T-helper 1 cell treated with Interleukin-12 subunit alpha and Interleukin-12 subunit beta and Interleukin-4 antibody, amounts not matched to agents 30 μg/mL and 1 μg/mL, for 36 hours (primary cell): ENCODE measurements around the gene RYR3.
"Not testable (repeated sequence)": the region's sequence is repeated elsewhere in the genome, so short reads cannot be mapped to it uniquely, and the experiment has no call there.

Experiments
- H3K27ac Mint-ChIP-seq: one replicate; pipeline ENCODE4 v1.8.0; 2021; ENCODE audit warnings: mild to moderate bottlenecking, mixed read lengths
- H3K27me3 Mint-ChIP-seq: one replicate; pipeline ENCODE4 v1.8.0; 2021; ENCODE audit warnings: low read depth, mixed read lengths
- H3K36me3 Mint-ChIP-seq: one replicate; pipeline ENCODE4 v1.8.0; 2021; ENCODE audit warnings: low read depth, mixed read lengths
- H3K4me1 Mint-ChIP-seq: one replicate; pipeline ENCODE4 v1.8.0; 2021; ENCODE audit warnings: low read depth, mixed read lengths
- H3K4me3 Mint-ChIP-seq: one replicate; pipeline ENCODE4 v1.8.0; 2021; ENCODE audit warnings: mild to moderate bottlenecking, moderate library complexity, mixed read lengths
- H3K9me3 Mint-ChIP-seq: one replicate; pipeline ENCODE4 v1.8.0; 2021; ENCODE audit warnings: mixed read lengths

Gene RYR3

DNA sequence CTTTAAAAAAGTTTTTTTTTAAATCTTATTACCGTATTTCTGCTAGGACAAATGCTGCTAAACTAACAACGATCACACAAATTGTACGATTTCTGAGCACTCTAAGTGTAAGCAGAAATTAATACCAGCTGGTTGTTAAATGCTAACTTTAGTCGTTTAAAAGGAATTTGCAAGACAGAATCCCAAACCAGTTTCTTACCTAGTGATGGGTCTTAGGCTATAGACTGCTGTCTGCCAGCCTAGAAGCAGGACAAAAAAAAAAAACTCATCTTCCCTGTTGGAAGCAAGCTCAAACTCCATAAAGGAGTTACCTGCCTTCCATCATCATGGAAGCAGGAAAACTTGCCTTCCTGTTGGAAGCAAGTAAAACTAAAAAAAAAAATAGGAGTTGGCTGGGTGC is 287.6 kb downstream of the RYR3 start:
- not testable (repeated sequence) for H3K27me3 Mint-ChIP-seq, H3K4me1 Mint-ChIP-seq, H3K36me3 Mint-ChIP-seq, H3K9me3 Mint-ChIP-seq, H3K4me3 Mint-ChIP-seq, H3K27ac Mint-ChIP-seq

DNA sequence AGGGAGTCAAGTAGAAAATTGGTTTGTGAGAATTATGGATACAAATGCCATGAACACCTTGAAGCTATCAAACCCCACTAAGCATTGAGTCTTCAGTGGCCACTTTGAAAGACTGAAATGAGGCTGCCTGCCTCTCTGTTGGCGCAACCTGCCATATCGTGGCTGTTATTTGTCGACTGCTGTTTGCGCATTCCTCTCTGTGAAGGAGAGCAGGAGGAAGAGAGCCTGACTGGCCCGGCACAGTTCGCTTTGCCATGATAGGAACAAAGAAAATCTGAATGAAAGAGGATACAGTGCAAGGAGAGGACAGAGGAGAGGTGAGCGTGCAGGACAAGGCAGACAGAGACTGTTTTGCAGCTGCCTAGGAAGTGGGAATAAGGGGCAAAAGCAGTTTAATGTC is 289.4 kb downstream of the RYR3 start:
- no peaks in the 10 kb centered on the region for H3K27me3 Mint-ChIP-seq
- H3K4me3 Mint-ChIP-seq = no peak overlapping the region
- no peaks in the 10 kb centered on the region for H3K36me3 Mint-ChIP-seq
- no peak overlapping the region for H3K27ac Mint-ChIP-seq
- no peaks in the 10 kb centered on the region for H3K9me3 Mint-ChIP-seq
- no peaks in the 10 kb centered on the region for H3K4me1 Mint-ChIP-seq

DNA sequence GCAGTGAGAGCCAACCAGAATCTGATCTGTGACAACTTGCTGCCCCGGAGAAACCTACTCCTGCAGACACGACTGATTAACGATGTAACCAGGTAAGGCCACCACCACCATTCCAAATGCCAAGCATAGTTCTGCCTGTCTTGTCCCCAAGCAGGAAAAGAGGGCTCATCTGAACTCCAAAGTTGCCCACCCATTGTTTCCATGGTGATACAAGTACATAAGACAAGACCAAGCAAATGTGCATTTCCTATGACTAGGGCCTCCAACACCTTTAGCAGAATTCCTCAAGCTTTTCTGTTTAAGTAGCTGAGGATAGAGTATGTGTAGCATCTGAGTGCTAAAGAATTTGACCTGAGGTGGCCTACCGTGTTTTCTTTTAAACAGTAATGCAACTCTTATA is 290.7 kb downstream of the RYR3 start:
- H3K9me3 Mint-ChIP-seq = no peaks in the 10 kb centered on the region
- H3K36me3 Mint-ChIP-seq = no peaks in the 10 kb centered on the region
- H3K27ac Mint-ChIP-seq = no peak overlapping the region
- H3K27me3 Mint-ChIP-seq = no peaks in the 10 kb centered on the region
- no peaks in the 10 kb centered on the region for H3K4me1 Mint-ChIP-seq
- H3K4me3 Mint-ChIP-seq = no peak overlapping the region

DNA sequence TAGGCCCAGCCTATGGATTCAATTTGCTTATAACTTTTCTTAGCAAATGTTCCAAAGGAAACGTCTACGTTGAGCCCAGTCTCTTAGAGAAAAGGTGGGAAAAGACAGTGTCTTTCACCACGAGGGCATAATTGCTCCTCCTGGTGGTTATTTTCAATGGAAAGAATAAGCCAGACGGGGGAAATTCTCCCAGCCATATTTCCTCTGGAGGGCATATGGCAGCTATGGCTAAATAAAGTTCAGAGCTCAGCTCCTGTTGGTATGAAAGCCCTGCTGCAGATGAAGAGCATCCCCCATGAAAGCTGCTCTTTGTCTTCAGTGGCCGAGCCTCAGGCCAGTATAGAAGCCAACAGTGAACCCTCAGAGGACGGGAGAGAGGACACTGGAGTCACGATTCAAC is 297.9 kb downstream of the RYR3 start:
- Mint-ChIP-seq H3K4me3 (no peak overlapping the region), H3K4me1 (no peaks in the 10 kb centered on the region), H3K36me3 (no peaks in the 10 kb centered on the region), H3K27ac (no peak overlapping the region), H3K9me3 (no peaks in the 10 kb centered on the region), H3K27me3 (no peaks in the 10 kb centered on the region)

DNA sequence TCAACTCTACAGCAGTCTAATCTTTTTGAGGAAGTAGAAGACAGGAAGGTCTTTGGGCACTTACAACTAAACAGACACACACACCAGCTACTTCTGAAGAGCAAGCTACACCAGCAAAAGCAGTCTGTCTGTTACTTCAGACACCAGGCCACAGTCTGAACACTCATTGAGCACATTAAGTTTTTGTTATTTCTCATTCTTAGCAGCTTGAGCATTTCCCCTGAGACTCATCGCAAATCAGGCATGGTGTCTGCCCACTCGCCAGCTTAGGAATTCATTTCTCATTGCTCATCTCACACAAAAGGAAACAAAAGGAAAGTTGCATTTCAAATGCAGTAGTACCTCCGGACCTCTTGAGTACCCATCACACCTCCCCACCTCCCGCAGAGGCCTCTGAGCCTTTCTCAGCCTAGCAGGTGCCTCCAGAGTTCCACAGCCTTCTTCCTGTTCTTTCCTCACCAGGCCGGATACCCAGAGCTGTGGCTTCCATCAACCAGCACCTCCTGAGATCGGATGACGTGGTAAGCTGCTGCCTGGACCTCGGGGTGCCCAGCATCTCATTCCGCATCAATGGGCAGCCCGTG is 302.0 kb downstream of the RYR3 start:
- no peaks in the 10 kb centered on the region for H3K9me3 Mint-ChIP-seq
- H3K4me1 Mint-ChIP-seq = no peaks in the 10 kb centered on the region
- no peak overlapping the region for H3K27ac Mint-ChIP-seq
- no peaks in the 10 kb centered on the region for H3K36me3 Mint-ChIP-seq
- H3K27me3 Mint-ChIP-seq = no peaks in the 10 kb centered on the region
- H3K4me3 Mint-ChIP-seq = no peak overlapping the region

DNA sequence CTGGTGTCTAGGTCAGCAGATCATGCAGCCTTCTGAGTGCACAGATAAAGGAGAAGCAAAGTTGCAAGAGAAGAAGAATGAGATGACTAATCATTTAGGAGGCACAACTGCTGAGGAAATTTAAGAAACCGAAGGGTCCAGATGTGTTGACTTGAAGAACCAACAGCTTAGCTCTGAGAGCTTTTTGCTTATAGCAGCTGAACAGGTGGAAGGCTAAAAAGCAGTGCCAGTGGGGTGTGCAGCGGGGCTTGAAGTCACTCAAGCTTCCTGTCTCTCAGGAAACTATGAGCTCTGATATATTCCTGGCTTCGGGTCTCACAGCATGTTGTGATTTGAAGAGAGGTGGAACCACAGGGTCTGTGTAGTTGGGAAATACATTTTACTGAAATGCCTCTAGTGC is 305.7 kb downstream of the RYR3 start:
- Mint-ChIP-seq H3K36me3 (no peaks in the 10 kb centered on the region), H3K27ac (no peak overlapping the region), H3K4me1 (no peaks in the 10 kb centered on the region), H3K27me3 (no peaks in the 10 kb centered on the region), H3K4me3 (no peak overlapping the region), H3K9me3 (no peaks in the 10 kb centered on the region)

DNA sequence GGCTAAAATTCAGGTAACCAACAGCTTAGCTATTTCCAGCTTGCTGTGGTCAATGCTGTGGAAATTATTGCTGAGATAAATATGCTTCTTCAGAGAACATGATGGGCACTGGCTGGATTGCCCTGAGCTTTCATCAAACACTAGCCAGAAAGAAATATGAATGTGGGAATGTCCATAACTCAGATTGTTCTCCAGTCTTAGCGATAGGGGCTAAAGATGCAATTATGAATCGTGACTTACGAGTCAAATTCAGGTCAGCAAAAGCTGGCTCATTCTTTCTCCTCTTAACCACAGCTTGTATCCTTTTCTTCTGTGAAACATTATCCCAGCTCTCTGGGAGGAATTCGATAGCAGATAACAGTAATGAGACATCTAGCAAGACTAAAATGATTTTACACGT is 307.6 kb downstream of the RYR3 start:
- Mint-ChIP-seq H3K4me3 (no peak overlapping the region), H3K27ac (no peak overlapping the region), H3K27me3 (no peaks in the 10 kb centered on the region), H3K4me1 (no peaks in the 10 kb centered on the region), H3K36me3 (no peaks in the 10 kb centered on the region), H3K9me3 (no peaks in the 10 kb centered on the region)

DNA sequence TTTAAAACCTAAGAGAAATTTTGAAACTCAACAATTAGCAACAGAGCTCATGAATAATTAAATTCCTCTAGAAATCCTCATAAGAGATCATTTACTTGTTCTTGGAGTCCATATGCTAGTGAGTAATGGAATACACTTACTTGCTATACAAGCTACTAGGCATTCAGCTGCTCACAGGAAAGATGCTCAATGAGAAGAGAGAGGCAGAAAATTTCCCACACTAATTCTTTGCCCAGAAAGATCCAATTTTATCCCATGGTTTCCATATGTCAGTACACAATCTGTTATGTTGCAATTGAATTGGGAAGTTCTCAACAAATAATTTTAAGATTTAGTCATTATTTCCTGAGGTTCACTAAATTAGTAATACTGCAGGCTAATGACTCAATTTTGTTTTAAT is 310.4 kb downstream of the RYR3 start:
- Mint-ChIP-seq H3K4me1 (no peaks in the 10 kb centered on the region), H3K4me3 (no peak overlapping the region), H3K27ac (no peak overlapping the region), H3K36me3 (no peaks in the 10 kb centered on the region), H3K9me3 (peaks cover 3% of the 10 kb centered on the region), H3K27me3 (no peaks in the 10 kb centered on the region)

DNA sequence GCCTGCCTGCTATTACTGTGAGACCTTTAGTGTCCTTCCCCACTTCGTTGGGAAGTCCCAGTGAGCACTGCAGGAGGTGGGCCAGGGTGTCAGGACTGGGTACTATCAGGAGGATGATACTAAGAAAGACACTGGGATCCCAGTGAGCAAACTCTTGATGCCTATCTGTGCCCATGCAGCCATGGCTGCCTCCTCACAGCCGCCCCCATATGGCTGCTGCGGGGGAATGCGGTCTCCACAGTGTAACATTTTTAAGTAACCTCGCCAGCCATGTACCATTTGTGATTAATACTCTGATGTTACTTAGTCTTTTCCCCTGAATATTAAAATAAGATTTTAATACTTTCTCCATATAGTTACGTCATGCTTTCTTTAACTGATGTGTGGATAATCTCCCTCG is 312.2 kb downstream of the RYR3 start:
- no peak overlapping the region for H3K27ac Mint-ChIP-seq
- no peak overlapping the region for H3K4me3 Mint-ChIP-seq
- no peaks in the 10 kb centered on the region for H3K4me1 Mint-ChIP-seq
- no peaks in the 10 kb centered on the region for H3K36me3 Mint-ChIP-seq
- H3K9me3 Mint-ChIP-seq = peaks cover 5% of the 10 kb centered on the region
- no peaks in the 10 kb centered on the region for H3K27me3 Mint-ChIP-seq

DNA sequence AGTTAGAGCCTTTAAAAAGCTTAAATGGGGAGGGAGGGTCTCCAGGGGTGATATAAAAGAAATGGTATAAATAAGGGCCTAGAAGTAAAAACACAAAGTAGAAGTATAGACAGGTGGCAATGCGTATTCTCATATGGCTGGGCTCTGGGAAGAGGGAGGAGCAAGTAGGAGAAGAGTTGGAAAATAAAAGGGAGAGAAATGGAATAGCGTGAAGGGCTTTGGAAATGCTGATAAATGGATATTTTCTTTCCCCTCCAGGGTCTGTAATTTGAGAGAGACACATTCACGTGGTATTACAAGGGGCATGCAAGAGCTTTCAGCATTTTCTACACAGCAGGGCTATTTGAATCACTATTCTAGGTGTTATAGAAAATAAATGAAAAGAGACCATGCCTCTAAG is 313.7 kb downstream of the RYR3 start:
- H3K4me3 Mint-ChIP-seq = no peak overlapping the region
- no peaks in the 10 kb centered on the region for H3K4me1 Mint-ChIP-seq
- no peak overlapping the region for H3K27ac Mint-ChIP-seq
- H3K9me3 Mint-ChIP-seq = peaks cover 5% of the 10 kb centered on the region
- no peaks in the 10 kb centered on the region for H3K36me3 Mint-ChIP-seq
- H3K27me3 Mint-ChIP-seq = no peaks in the 10 kb centered on the region

DNA sequence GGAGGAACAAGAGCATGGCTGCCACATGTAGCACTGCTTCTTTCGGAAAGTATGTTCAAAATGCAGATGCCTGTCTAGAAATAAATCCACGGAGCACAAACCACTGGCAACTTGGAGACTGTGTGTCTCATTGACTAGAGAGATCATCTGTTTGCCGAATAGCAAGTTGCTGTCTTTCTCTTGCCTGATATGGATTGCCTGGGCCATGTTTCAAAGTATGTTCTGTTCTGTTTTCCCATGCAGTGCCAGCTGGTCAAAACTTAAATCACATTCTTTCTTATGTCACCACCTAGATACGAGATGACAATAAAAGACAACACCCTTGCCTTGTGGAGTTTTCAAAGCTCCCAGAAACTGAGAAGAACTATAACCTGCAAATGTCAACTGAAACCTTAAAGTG is 318.9 kb downstream of the RYR3 start:
- no peak overlapping the region for H3K27ac Mint-ChIP-seq
- H3K9me3 Mint-ChIP-seq = peaks cover 5% of the 10 kb centered on the region
- no peaks in the 10 kb centered on the region for H3K36me3 Mint-ChIP-seq
- H3K4me3 Mint-ChIP-seq = no peak overlapping the region
- no peaks in the 10 kb centered on the region for H3K4me1 Mint-ChIP-seq
- no peaks in the 10 kb centered on the region for H3K27me3 Mint-ChIP-seq

DNA sequence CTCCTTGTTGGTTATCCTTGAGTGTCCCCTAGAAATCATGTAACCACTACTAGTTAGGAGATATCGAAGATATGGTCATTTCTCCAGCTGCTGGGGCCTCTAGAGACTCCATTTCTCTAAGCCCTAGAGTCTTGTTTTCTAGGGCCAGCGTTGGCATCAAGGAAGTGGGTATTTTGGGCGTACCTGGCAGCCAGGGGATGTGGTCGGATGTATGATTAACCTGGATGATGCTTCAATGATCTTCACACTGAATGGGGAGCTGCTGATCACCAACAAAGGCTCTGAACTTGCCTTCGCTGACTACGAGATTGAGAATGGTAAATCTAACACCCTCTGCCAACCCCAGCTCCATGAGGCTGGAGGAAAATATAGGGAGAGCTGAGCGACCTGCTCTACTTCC is 325.5 kb downstream of the RYR3 start:
- peaks cover 5% of the 10 kb centered on the region for H3K27me3 Mint-ChIP-seq
- H3K9me3 Mint-ChIP-seq = no peaks in the 10 kb centered on the region
- no peak overlapping the region for H3K4me3 Mint-ChIP-seq

DNA sequence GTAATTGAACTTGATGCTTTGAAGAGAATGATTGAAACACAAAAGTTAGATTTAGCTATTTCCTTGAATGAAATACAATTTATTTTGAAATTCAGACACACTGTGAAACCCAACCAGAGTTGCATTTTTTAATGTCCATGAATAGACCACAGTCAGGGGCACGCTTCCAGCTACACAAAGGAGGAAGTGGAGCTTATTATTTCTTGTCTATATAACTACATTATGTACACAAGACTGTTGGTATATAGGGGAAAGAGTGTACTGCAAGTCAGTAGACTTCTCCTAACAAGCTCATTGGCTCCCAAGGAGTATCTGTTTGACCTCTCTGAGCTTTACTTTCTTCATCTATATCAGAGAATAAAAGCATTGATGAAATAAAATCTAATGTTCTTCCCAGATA is 326.2 kb downstream of the RYR3 start:
- H3K27ac Mint-ChIP-seq = no peak overlapping the region
- H3K27me3 Mint-ChIP-seq = peaks cover 5% of the 10 kb centered on the region
- H3K4me1 Mint-ChIP-seq = no peaks in the 10 kb centered on the region
- H3K4me3 Mint-ChIP-seq = no peak overlapping the region
- no peaks in the 10 kb centered on the region for H3K36me3 Mint-ChIP-seq
- H3K9me3 Mint-ChIP-seq = no peaks in the 10 kb centered on the region

More for the DNA sequence above, 325.5 kb downstream of the RYR3 start:
- Mint-ChIP-seq H3K4me1 (no peaks in the 10 kb centered on the region), H3K27ac (no peak overlapping the region), H3K36me3 (no peaks in the 10 kb centered on the region)

DNA sequence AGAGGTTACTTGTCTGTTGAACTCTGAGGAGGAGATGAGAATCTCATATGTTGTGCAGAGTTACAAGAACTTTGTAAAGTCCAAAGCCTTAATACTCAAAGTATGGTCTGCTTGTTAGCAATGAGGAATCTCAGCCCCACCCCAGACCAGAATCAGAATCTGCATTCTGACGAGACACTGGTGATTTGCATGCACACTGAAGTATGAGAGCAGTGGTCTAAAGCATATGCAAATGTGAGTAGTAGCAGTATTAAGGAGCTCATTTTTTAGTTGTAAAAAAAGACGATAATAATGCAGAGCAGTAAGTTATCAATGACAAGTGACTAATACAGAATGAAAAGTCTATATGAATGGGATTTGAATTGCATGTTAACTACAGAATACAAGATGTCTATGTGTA is 327.7 kb downstream of the RYR3 start:
- no peaks in the 10 kb centered on the region for H3K36me3 Mint-ChIP-seq
- no peak overlapping the region for H3K4me3 Mint-ChIP-seq
- H3K9me3 Mint-ChIP-seq = no peaks in the 10 kb centered on the region
- no peak overlapping the region for H3K27ac Mint-ChIP-seq
- no peaks in the 10 kb centered on the region for H3K4me1 Mint-ChIP-seq
- peaks cover 5% of the 10 kb centered on the region for H3K27me3 Mint-ChIP-seq

DNA sequence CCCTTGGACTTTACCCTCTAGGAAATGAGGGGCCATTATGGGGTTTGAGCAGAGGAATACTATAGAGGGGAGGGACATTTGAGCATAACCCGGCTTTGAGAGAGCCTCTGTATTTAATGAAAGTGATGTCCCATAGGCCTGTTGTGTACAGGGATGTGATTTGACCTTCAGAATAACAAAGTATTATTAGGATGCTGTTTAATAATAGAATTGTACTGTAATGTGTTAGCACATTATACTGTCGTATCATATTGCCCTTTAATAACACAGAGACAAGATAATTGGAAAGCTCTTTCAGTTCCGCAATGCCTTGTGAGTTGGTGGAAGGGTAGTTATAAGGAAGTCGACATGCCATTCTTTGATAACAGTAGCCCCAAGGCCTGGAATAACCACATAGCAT is 328.3 kb downstream of the RYR3 start:
- Mint-ChIP-seq H3K4me3 (no peak overlapping the region), H3K9me3 (no peaks in the 10 kb centered on the region), H3K27me3 (peaks cover 5% of the 10 kb centered on the region), H3K4me1 (no peaks in the 10 kb centered on the region), H3K36me3 (no peaks in the 10 kb centered on the region), H3K27ac (no peak overlapping the region)

DNA sequence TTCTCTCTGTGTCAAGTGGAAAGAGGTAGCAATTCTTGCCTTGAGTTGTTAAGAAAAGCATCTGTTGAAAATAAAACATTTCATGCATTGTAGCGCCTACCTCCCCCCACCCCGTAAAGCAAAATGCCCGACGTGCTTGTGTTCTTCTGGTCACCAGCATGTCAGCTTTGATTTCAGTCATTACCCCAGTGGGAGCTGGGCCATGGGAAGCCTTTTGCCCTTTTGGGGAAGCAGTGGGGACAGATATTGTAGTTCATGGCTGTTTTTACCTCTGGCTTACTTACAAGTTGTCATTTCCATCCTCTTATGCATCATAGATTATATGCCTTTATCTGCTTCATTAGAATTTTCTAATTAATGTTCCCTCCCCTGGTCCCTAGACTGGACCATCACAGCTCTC is 328.7 kb downstream of the RYR3 start:
- H3K27ac Mint-ChIP-seq = no peak overlapping the region
- no peaks in the 10 kb centered on the region for H3K36me3 Mint-ChIP-seq
- H3K4me1 Mint-ChIP-seq = no peaks in the 10 kb centered on the region
- H3K4me3 Mint-ChIP-seq = no peak overlapping the region
- no peaks in the 10 kb centered on the region for H3K9me3 Mint-ChIP-seq
- peaks cover 5% of the 10 kb centered on the region for H3K27me3 Mint-ChIP-seq
